Hippocampal formation (tissue), 2 donors: ENCODE results near the gene PDK4.
"Not testable (repeated sequence)": the region's sequence is repeated elsewhere in the genome, so short reads cannot be mapped to it uniquely, and the experiment has no call there.

Experiments
- DNase-seq, 2 donors: peaks; one replicate each; lab custom pipeline; 2025; lab: John Stamatoyannopoulos, UW

Gene PDK4

GRCh38 chr7:95604811-95605210, 8.5 kb upstream of the PDK4 start:
- DNase-seq, result not testable (repeated sequence)

DNA sequence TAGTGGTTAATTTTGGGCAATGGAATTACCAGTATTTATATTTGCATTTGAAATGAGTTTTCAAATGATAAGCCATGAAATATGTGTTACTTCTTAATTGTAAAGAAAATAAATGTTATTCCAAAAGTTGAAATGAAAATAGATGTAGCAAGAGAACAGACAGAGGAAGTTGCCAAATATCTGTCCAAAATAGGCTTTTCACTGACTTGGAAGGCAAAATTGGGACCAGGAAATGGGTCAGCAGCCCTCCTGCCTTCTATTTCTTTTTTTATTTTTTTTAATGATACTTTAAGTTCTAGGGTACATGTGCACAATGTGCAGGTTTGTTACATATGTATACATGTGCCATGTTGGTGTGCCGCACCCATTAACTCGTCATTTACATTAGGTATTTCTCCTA, 8.1 kb upstream of the PDK4 start:
- not testable (repeated sequence) for DNase-seq

DNA sequence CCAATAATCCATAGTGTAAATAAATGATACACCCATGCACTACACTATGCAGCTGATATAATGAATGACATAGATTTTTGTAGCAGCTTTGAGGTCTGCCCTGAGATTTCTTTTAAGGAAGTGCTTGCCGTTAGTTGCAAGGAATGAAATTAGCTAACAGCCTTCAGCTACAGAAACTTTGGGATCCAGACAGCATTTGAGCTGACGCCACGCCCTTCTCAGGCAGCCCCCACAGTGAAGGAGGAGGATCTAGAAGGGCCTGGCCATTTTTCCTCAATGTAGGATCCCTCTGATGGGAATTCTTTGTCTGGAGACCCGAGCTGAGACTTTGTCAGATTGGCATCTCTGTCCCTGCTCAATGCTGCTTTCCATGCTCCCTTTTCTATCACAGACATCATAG, 6.1 kb upstream of the PDK4 start:
- DNase-seq, result no peak

- no peak for DNase-seq
Observed at GRCh38 chr7:95601316-95601715, 5.0 kb upstream of the PDK4 start.

GRCh38 chr7:95599069-95599468, 2.8 kb upstream of the PDK4 start:
- no peak for DNase-seq

- DNase-seq, result no peak
Observed at GRCh38 chr7:95598511-95598910, 2.2 kb upstream of the PDK4 start.

GRCh38 chr7:95595746-95596197, 544 bp downstream of the PDK4 start:
- no peak for DNase-seq

GRCh38 chr7:95594185-95594584, 2.1 kb downstream of the PDK4 start:
- no peak for DNase-seq

DNA sequence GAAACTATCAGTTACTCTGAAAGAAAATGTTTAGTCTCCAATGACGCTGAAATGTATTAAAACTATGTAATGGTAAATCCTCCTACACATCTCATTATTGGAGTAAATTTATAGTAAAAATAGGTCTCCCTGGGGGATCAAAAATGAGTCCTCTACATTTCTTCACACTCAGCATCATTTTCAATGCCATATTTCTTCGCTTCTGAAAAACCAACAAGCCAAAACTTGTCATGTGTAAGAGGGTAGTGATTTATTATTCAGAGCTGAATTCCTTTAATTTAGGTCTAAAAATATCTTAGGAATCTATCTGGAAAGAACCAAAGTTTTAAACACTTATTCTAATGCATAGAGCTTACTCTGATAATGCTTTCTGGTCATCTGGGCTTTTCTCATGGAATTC, 3.0 kb downstream of the PDK4 start:
- no peak for DNase-seq

DNA sequence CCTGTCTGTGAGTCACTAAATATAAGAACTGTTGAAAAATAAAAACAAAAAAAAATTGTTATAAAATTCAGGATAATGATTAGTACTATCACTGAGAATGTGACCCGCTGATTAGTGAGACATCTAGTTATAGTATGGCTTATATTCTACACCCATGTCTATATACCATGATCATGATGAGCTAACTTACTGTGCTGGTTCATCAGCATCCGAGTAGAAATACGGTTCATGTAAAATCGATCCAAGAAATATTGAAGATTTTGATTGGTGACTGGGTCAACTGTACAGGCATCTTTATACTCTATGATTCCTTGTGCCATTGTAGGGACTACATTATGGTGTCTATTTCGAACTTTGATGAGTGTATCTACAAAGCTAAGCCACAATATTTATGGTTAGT, 3.7 kb downstream of the PDK4 start:
- DNase-seq, result no peak

DNA sequence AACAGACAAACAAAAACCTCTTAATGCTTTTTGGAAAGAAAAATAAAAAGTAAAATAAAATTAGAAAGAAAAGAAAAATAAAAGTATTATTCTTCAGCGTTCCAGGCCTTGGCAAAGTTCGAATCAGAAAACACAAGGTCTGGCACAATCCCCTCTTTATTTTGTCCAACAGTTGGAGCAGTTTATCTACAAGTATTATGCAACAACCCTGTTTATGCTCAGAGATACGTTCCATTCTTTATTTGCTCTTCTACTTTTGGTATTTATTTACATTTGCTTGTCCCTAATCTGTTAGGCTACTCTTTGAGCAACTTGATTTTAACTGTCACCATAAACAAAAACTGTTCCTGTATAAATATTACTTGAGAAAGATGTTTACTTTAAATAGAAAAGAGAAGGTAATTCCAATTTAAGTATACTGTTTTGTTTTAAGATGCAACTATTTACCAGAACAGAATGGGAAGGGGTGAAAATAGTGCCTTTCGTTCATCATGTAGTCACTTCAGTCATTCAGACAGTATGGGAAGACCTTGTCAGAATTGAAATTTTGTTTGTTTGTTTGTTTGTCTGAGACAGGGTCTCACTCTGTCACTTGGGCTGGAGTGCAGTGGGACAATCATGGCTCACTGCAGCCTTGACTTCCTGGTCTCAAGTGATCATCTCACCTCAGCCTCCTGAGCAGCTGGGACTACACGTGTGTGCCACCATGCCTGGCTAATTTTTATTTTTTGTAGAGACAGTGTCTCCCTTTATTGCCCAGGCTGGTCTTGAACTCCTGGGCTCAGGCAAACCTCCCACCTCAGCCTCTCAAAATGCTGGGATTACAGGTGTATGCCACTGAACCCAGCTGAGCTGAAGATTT, 5.7 kb downstream of the PDK4 start:
- DNase-seq, result peak in 1 of 2 donors; percentile 73

DNA sequence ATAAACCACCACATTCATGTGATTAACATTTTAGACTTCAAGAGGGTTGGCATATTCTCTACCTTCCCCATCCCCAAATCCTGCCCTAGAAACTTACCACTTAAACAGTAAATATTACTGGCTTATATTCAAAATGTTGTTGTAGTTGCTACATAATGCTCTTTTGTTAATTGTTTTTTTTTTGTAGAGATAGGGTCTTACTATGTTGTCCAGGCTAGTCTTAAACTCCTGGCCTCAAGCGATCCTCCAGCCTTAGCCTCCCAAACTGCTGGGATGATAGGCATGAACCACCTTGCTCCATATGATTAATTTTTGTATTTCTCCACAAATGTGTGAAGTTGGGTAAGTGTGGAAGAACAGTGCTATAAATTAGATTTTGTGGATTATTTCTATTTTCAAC, 6.5 kb downstream of the PDK4 start:
- DNase-seq, result no peak

DNA sequence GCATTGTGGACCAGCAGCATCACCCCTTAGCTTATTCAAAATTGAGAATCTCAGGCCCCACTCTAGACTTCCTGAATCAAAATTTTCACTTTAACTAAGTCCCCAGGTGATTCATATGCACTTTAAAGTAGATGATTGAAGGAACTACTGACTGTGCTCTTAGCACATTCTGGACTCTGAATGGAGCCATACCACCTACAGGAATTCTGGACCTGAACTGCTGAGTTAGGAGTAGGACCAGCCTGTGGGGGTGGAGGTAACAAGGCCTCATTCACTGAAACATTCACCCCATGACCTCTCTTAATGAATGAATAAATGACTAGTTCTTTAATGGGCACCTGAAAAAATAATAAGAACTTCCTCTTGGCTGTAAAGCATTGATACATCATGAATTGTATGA, 7.3 kb downstream of the PDK4 start:
- DNase-seq, result no peak

DNA sequence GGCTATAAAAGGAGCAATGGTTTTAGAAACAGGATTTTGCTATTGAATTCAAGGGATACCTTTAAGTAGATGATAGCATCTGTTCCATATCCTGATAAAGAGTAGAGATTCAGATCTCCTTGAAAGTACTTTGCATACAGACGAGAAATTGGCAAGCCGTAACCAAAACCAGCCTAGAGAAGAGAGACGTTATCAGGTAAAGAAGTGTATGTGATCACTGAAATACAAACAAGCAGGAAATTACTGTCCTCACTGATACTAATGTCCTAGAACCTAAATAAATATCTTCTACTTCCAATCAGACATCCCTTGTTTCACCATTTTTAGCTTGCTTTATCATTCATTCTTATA, 9.4 kb downstream of the PDK4 start:
- no peak for DNase-seq

DNA sequence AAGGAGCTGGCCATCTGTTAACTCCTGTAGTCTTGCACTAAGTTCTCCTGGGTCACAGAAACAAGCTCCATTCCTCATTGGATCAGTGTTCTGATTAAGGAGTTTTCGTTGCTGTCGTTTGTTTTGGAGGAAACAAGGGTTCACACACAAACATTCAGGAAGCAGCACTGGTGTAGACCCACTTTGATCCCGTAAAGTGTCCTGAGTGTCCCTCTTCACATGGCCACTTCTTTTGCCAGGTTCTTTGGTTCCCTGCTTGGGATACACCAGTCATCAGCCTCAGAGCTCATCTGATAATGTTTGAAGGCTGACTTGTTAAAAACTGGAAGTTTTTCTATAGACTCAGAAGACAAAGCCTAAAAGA, 10.9 kb downstream of the PDK4 start:
- DNase-seq, result no peak

DNA sequence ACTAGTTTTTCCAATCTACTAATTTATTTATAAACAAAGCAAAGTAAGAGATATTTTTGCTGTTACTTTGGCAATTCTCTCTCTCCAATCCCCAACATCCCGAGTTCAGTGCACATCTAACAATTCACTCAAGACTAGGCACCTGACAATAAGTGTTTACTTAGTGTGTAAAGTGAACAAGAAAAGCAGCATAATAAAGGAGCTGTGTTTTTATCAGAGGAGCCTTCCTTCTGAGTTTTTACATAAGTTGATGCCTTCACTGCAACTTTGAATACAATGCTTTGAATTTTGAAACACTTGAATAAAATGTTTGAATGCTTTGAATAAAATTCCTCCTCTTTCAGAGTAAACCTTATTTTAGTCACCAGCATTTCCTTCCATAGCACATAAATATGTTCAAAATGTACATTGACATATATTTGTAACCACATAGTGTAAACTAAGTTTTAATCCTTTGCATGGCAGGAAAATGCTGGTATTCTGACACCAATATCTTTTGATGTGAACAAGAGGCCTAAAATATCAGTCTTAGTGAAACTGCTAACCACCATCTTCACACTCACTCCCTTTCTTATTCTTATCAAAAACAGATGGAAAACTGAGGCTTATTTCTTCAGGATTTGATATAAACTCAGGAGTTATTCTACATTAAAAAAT, 11.4 kb downstream of the PDK4 start:
- no peak for DNase-seq

DNA sequence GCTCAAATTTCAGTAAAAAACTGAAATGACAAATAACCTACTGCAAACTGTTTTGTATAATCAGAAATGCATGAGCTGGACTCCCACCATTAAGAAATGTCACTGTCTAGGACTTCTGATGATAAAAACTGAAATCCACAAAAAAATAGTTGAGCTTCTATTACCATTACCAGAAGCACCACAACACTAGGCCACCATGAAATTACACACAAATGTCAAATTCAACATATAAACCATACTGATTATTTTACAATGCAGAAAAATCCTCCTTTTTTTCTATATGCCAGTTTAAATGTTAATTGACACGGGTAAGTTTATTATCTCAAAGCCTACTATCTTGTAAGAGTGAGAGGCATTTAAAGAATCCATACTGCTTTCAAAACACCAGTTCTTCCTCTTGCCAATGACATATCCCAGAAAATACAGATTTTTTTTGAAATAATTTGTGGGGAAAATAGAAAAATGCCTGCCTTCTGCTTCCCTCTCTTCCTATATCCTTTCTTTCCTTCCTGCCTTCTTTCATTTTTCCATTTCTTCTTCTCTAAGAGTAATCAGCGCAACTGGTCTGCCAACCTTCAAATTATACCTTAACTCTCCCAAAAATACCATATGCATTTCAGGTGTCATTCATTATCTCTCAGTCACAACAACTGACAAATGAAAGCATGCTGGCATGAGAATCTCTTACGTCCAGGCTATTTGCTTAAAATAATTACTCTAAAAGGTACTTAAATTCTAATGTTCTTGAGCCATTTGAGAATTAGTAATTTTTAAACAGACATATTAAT, 12.3 kb downstream of the PDK4 start:
- no peak for DNase-seq

DNA sequence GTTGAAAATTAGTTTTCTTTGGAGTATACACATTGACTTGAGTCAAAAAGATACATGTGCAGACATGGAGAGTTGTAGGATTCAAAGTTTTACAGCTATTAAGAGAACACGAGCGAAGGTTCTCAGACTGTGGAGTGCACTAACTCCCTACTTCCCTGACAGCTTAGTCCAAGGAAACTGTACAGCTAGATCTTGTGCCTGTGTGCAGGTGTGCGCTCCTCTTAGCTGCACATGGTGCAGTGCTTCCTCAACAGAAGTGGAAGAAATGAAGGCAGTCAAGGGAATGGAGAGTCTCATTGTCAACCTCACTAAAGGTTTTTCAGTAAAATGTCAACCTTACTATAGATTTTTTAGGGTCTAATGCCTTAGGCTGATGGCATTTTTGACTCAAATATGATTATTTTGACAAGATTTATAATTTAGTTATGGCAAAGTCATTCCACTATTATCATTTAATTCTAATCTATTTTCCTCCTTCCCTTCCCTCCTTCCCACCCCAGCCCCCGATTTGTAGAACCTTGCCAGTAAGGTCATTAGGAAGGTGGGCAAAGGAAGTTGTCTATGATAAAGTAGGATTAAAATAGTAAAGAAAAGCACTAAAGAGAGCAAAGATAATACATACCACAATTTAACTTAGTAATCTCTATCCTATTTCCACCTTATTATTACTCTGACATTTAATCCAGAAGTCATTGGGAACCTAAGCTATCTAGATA, 13.6 kb downstream of the PDK4 start:
- no peak for DNase-seq

- DNase-seq, result no peak
Observed at GRCh38 chr7:95581467-95581866, 14.8 kb downstream of the PDK4 start.

GRCh38 chr7:95579318-95579717, 17.0 kb downstream of the PDK4 start:
- DNase-seq, result no peak

- DNase-seq, result no peak
Observed at GRCh38 chr7:95578299-95578855, 17.9 kb downstream of the PDK4 start.

- no peak for DNase-seq
Observed at GRCh38 chr7:95577137-95577536, 19.2 kb downstream of the PDK4 start.
